ENCODE data around the gene CDC73. TPM values are rescaled to one million over a fixed set of nuclear protein-coding genes. Genes with fewer than 3 reads are reported as not detected.

Gene CDC73
- total RNA-seq, 2 experiments from 2014 or later = 12.9 to 50.0 TPM

DNA sequence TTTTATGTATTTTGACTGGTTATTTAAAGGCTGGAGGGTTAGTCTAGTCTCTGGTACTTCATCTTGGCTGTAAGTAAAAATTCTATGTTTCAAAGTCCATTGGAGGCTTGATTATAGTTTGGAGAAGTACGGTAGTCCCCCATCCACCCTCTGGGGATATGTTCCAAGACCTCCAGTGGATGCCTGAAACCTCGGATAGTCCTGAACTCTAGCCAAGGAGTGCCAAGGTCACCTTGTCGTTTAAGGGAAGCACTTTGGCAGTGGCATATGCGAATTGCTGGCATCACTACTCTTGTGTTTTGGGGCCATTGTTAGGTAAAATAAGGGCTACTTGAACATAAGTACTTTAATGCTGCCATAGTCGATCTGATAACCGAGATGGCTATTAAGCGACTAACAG, 18.4 kb downstream of the CDC73 start:
- TF ChIP-seq, protein P1, sequence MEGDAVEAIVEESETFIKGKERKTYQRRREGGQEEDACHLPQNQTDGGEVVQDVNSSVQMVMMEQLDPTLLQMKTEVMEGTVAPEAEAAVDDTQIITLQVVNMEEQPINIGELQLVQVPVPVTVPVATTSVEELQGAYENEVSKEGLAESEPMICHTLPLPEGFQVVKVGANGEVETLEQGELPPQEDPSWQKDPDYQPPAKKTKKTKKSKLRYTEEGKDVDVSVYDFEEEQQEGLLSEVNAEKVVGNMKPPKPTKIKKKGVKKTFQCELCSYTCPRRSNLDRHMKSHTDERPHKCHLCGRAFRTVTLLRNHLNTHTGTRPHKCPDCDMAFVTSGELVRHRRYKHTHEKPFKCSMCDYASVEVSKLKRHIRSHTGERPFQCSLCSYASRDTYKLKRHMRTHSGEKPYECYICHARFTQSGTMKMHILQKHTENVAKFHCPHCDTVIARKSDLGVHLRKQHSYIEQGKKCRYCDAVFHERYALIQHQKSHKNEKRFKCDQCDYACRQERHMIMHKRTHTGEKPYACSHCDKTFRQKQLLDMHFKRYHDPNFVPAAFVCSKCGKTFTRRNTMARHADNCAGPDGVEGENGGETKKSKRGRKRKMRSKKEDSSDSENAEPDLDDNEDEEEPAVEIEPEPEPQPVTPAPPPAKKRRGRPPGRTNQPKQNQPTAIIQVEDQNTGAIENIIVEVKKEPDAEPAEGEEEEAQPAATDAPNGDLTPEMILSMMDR (conservative IDR thresholded peaks at IDR 0.05; ENCODE audit: low read length) = no peak
- TF ChIP-seq EZH2phosphoT487 (IDR thresholded peaks at IDR 0.05; ENCODE audit: borderline replicate concordance, low read depth, low read length) = no peak

DNA sequence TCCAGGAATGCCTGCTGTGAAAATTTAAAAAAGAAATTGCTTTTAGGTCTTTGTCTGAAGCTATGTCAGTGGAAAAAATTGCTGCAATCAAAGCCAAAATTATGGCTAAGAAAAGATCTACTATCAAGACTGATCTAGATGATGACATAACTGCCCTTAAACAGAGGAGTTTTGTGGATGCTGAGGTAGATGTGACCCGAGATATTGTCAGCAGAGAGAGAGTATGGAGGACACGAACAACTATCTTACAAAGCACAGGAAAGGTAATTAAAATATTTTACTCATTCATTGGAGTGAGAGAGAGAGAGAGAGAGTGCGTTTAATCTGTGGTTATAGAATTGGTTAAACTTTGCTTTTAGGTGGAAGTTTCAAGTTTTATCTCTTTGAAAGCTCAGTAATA, 20.0 kb downstream of the CDC73 start:
- CTCF ChIA-PET (ENCODE audit: unreplicated experiment) = no interaction called here
- peaks cover 14% of the 10 kb centered on the region; the same call in 1 of the 2 replicates for H3K79me2 ChIP-seq (ENCODE audit: insufficient read depth, low read depth, low read length)

More for the DNA sequence above, 18.4 kb downstream of the CDC73 start:
- Histone ChIP-seq H3K36me3 (ENCODE audit: insufficient read depth, low read length) (peaks cover 90% of the 10 kb centered on the region), H3K27ac (ENCODE audit: low read depth, low read length, poor library complexity, severe bottlenecking) (no peak overlapping the region), H3K4me2 (ENCODE audit: low read length) (no peak overlapping the region), H4K20me1 (ENCODE audit: insufficient read depth, low read length) (no peaks in the 10 kb centered on the region), H2AFZ (ENCODE audit: low read length) (no peak overlapping the region), H3K4me3 (ENCODE audit: low read depth, low read length, poor library complexity, severe bottlenecking) (no peak overlapping the region), H3K9me3 (ENCODE audit: low read length) (no peaks in the 10 kb centered on the region), H3K79me2 (ENCODE audit: insufficient read depth, low read depth, low read length) (peaks cover 14% of the 10 kb centered on the region; the same call in 1 of the 2 replicates), H3K4me1 (ENCODE audit: insufficient read depth, low read length, poor library complexity, severe bottlenecking) (no peaks in the 10 kb centered on the region), H3K9me2 (ENCODE audit: insufficient read depth, low read length) (no peaks in the 10 kb centered on the region)
- intact Hi-C loops (cut with micrococcal nuclease; ENCODE audit: unreplicated experiment) = loop anchor here (10.0 kb wide), 1 partner anchor 255 kb away; no protein-coding TSS in a partner anchor
- ChIA-PET POLR2A (no interaction called here), CTCF (ENCODE audit: unreplicated experiment) (no interaction called here)
- BruUV-seq (replicated peaks) = no TSS peak
- no peak for DNase-seq (ENCODE audit: low spot score)

DNA sequence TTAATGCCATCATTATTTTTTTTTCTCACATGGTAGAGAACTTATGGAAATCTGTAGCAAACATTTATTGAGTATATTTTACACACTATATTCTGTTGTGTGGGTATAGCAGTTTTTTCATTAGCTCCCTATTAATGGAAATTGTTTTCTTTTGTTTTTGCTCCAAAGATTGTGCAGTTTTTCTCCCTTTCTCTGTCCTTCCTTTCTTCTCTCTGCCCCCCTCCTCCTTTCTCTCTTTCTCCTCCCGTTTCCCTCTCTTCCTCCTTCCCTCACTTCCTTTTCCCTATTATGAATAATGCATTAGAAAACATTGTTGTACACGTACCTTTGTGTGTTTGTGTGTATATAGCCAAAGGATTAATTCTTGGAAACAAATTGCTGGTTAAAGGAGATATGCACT, 20.6 kb downstream of the CDC73 start:
- DNase-seq (ENCODE audit: low spot score) = no peak
- peaks cover 14% of the 10 kb centered on the region; the same call in 1 of the 2 replicates for H3K79me2 ChIP-seq (ENCODE audit: insufficient read depth, low read depth, low read length)
- POLR2A ChIA-PET = interaction anchor here (0.6 to 0.9 kb wide), 3 partner anchors 482 to 1146 kb away, joined by 3 to 4 read pairs (median 3); no protein-coding TSS in a partner anchor
- BruUV-seq (replicated peaks) = no TSS peak
- H3K36me3 ChIP-seq (ENCODE audit: insufficient read depth, low read length) = peaks cover 90% of the 10 kb centered on the region
- H4K20me1 ChIP-seq (ENCODE audit: insufficient read depth, low read length) = no peaks in the 10 kb centered on the region
- no peak overlapping the region for H3K4me3 ChIP-seq (ENCODE audit: low read depth, low read length, poor library complexity, severe bottlenecking)
- H3K9me3 ChIP-seq (ENCODE audit: low read length) = no peaks in the 10 kb centered on the region
- H3K27ac ChIP-seq (ENCODE audit: low read depth, low read length, poor library complexity, severe bottlenecking) = no peak overlapping the region
- H3K9me2 ChIP-seq (ENCODE audit: insufficient read depth, low read length) = no peaks in the 10 kb centered on the region
- no peak overlapping the region for H3K4me2 ChIP-seq (ENCODE audit: low read length)
- H2AFZ ChIP-seq (ENCODE audit: low read length) = no peak overlapping the region
- TF ChIP-seq, protein P1 (conservative IDR thresholded peaks at IDR 0.05; ENCODE audit: low read length) = no peak
- no peak for TF ChIP-seq EZH2phosphoT487 (IDR thresholded peaks at IDR 0.05; ENCODE audit: borderline replicate concordance, low read depth, low read length)
- CTCF ChIA-PET (ENCODE audit: unreplicated experiment) = no interaction called here
- no peaks in the 10 kb centered on the region for H3K4me1 ChIP-seq (ENCODE audit: insufficient read depth, low read length, poor library complexity, severe bottlenecking)
- intact Hi-C loops (cut with micrococcal nuclease; ENCODE audit: unreplicated experiment) = loop anchor here (10.0 kb wide), 1 partner anchor 252 kb away; no protein-coding TSS in a partner anchor

More for the DNA sequence above, 20.0 kb downstream of the CDC73 start:
- TF ChIP-seq, protein P1 (conservative IDR thresholded peaks at IDR 0.05; ENCODE audit: low read length) = no peak
- no peak for TF ChIP-seq EZH2phosphoT487 (IDR thresholded peaks at IDR 0.05; ENCODE audit: borderline replicate concordance, low read depth, low read length)
- H3K4me3 ChIP-seq (ENCODE audit: low read depth, low read length, poor library complexity, severe bottlenecking) = no peak overlapping the region
- H3K9me3 ChIP-seq (ENCODE audit: low read length) = no peaks in the 10 kb centered on the region
- DNase-seq (ENCODE audit: low spot score) = no peak
- H4K20me1 ChIP-seq (ENCODE audit: insufficient read depth, low read length) = no peaks in the 10 kb centered on the region
- no peaks in the 10 kb centered on the region for H3K4me1 ChIP-seq (ENCODE audit: insufficient read depth, low read length, poor library complexity, severe bottlenecking)
- no TSS peak for BruUV-seq (replicated peaks)
- H3K36me3 ChIP-seq (ENCODE audit: insufficient read depth, low read length) = peaks cover 90% of the 10 kb centered on the region
- H3K9me2 ChIP-seq (ENCODE audit: insufficient read depth, low read length) = no peaks in the 10 kb centered on the region
- no peak overlapping the region for H3K4me2 ChIP-seq (ENCODE audit: low read length)
- no peak overlapping the region for H3K27ac ChIP-seq (ENCODE audit: low read depth, low read length, poor library complexity, severe bottlenecking)
- POLR2A ChIA-PET = interaction anchor here (0.7 to 0.9 kb wide), 3 partner anchors 19 to 1147 kb away, joined by 3 read pairs; no protein-coding TSS in a partner anchor
- intact Hi-C loops (cut with micrococcal nuclease; ENCODE audit: unreplicated experiment) = loop anchor here (10.0 kb wide), 1 partner anchor 253 kb away; no protein-coding TSS in a partner anchor
- no peak overlapping the region for H2AFZ ChIP-seq (ENCODE audit: low read length)
